ELF-1 (cell line): ENCODE results near the gene CAP2.

ENCODE experiments used
- DNase-seq: peaks from one replicate; pipeline ENCODE4 v3.0.0-alpha.2; 2016; ENCODE audit warnings: low read depth, low spot score

Gene CAP2

DNA sequence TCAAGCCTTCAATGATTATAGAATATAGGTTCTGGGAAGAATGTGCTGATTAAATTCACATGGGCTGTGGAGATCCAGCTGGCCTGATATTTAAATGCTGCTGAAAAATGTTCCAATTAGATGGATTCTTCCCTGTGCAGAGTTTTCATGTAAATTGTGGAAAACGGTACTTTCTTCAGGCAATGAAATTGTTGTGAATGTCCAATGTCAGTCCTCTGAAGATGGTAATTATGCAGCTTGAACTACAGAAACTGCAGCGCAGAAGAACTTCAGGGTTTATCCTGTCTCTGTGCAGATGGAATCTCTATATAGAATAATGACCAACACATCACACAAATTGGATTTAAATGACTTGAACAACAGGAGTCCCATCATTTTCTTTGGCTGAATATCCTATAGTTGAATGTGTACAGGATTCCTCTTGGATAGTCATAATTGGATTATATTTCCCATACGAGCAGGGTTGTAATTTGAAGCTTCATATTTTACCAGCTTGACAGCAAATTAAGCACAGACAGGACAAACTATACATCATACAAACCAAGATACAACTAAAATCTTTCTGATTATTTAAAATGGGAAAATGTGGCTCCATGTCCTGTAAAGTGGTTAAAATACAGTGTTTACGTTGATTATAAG lies 82.3 kb downstream of the CAP2 start:
- DNase-seq, result no peak

DNA sequence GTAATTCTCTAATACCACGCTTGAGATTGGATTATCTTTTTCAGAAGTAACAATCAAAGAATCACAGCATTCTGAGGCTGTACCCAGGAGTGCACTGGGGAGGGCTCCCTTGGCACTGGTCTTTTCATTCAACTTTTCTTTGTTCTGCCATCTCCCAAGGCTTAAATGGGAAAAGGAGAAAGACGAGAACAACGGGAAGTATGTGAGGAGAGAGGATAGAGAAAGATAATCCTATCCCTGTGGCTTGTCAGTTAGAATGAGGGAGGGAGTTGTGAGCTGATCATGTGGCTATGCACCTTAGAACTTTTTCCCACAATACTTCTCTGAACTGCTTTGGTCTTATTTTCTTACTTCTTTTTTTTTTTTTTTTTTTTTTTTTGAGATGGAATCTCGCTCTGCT lies 83.1 kb downstream of the CAP2 start:
- DNase-seq, result no peak

DNA sequence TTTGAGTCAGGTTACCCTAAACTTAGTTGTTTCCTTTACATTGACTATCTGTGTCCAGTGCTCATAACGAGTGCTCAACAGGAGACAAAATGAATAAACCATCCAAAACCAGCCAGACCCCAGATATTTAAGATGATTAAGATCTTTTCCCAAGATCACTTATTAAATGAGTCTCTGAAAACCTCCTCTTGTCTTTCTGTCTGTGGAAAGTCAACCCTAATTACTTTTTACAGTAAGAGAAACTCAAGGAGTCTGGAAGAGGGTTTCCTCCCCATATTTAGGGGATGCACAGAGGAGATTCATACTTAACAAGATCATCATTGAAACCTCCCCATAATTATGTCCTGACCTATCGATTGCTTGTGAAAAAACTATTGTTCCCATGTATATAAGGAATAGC lies 84.0 kb downstream of the CAP2 start:
- no peak for DNase-seq

DNA sequence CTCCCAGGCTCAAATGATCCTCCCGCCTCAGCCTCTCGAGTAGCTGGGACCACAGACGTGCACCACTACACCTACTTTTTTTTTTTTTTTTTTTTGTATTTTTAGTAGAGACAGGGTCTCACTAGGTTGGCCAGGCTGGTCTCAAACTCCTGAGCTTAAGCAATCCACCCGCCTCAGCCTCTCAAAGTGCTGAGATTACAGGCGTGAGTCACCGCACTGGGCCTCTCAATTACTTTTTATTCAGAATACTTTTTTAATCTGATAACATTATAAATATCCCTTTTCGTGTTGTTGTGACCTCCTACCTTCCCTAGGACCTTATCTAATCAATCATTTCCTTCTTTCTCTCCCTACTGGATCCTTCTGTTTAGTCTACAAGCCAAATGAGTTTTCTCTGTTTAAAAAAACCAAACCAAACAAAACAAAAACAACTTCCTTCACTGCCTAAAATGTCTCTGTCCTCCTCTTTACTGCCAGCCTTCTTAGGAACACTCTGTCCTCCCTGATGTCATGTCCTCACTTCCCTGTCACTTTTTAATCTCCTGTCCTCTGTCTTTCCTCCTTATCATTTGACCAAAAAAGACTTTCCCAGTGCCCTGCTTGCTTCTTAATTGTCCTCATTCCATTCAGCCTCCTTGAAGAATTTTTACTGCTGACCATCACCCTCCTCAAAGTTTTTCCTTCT lies 85.0 kb downstream of the CAP2 start:
- DNase-seq, result no peak

GRCh38 chr6:17478946-17479345 lies 85.6 kb downstream of the CAP2 start:
- no peak for DNase-seq

GRCh38 chr6:17480476-17480875 lies 87.1 kb downstream of the CAP2 start:
- no peak for DNase-seq

DNA sequence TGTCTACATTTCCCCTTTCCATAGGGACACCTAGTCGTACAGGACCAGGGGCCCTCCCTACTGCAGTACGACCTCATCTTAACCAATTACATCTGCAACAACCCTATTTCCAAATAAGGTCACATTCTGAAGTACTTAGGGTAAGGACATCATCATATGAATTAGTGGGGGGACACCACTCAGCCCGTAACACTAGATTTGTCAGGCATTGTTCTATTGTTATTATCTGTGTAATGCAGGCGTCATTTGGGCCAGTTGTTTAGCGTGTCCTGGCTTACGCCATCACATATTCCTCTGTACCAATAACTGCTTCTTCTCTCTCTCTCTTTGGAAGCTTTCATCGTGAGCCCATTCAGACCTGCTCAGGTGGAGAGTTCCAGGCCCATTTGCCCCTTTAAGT lies 89.3 kb downstream of the CAP2 start:
- no peak for DNase-seq

GRCh38 chr6:17483391-17484016 lies 90.1 kb downstream of the CAP2 start:
- DNase-seq, result peak; percentile 47

DNA sequence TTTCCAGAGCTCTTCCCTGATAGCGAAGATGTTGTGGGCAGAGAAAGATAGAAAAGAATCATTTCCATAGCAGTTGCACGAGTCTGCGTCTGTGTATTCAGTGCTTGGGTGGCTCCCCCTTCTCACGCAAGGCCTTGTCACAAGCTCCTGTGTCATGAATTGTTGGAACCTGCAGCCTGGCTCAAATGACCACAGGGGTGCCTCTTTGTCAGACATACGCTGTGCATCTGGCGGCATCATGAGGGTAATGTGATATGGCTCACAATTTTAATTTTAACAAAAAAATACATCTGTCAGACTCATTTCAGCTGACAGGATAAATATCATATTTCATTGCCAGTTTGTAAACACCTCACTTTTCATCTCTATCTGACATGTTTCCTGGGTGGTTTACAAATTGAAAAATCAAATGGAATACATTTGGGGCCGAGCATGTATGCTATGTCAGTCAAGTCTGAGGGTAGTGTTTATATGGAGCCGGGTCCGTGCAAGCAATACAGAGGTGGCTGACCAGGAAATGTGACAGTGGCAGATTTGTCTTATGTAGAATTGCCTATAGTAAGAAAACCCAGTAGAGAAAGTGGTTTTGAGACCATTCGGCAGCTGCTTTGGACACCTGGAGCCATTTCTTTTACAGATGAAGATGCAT lies 90.9 kb downstream of the CAP2 start:
- no peak for DNase-seq

- no peak for DNase-seq
Observed at GRCh38 chr6:17485181-17485580, 91.8 kb downstream of the CAP2 start.

- no peak for DNase-seq
Observed at GRCh38 chr6:17485946-17486345, 92.6 kb downstream of the CAP2 start.

- DNase-seq, result no peak
Observed at GRCh38 chr6:17486680-17487079, 93.3 kb downstream of the CAP2 start.

DNA sequence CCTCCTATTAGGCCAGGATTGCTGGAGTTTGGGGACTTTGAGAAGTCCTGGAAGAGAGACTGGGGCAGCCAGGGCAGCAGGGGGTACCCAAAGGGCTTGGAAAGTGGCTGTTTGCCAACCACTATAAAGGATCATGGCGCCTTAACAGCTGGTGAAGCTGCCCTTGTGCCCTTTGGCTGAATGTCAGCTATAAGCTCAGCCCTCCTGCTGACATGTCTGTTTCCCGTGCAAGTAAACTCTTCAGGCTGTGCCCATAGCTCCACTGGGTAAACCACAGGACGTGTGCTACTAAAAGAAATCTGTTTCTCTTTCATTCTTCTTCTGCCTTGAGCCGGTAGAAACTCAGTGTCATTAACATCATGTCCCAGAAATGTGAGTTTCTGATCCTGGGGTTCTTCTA lies 97.3 kb downstream of the CAP2 start:
- no peak for DNase-seq

- no peak for DNase-seq
Observed at GRCh38 chr6:17491416-17492142, 98.2 kb downstream of the CAP2 start.

DNA sequence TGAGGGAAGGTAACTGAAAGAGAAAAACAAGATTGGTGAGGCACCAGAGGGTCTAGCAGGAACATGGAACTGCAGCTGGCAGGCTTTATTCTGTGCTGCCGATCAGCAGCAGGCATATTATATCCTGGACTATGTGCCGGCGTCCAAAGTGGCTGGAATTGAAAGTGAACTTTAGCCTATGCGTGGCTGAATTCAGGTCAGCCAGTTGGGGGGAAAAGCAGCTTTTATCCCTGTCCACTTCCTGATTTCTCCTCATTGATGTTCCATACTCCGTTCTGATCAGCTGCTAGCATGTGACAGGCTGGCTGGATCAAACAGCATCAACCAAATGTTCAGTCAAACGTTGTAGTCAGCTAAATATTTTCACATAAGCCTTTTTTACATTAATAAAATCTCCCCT lies 99.0 kb downstream of the CAP2 start:
- no peak for DNase-seq

DNA sequence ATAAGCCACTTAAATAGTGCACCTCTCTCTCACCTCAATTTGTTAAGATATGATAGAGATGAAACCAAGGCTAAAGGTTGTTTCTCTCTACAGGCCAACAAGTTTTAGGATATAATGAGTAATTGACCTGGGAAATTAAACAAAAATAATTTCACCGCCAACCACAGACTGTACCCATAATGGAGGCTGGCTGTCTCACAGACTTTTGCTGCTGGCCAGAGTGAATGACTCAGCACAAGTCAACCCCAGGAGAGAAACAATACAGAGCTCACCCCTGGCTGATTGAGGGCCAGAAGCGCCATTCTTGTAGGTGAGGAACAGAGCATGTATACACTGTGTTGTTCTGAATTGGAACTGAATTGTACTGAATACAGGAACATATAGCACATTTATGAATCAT lies 99.9 kb downstream of the CAP2 start:
- DNase-seq, result peak; percentile 28

DNA sequence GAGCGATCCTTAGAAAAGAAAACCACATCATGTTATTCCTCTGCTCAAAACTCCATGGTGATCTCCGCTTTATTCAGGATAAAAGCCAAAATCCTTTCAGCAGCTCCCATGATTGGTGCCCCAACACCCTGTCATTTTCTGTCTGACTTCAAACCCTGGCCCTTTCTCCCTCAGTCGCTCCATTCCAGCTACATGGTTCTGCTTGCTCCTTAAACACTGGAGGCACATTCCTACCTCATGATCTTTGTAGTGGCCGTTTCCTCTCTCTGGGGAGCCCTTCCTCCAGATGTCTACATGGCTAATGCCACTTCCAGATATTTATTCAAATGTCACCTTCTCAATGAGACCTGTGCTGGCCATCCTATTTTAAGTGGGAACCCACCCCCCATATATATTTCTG lies 100.8 kb downstream of the CAP2 start:
- no peak for DNase-seq

DNA sequence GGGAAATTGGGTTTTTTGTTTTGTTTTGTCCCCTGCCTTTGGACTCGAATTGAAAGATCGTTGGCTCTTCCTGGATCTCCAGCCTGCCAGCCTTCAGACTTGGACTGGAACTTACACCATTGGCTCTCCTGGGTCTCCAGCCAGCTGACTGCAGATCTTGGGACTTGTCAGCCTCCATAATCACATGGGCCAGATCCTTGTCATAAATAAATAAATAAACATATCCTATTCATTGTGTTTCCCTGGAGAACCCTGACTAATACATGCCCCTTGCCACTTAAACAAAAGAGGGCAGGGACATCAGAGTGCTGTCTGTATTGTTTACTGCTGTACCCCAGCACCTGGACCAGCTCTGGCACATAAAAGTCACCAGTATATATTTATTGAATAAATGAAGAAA lies 101.5 kb downstream of the CAP2 start:
- DNase-seq, result no peak

DNA sequence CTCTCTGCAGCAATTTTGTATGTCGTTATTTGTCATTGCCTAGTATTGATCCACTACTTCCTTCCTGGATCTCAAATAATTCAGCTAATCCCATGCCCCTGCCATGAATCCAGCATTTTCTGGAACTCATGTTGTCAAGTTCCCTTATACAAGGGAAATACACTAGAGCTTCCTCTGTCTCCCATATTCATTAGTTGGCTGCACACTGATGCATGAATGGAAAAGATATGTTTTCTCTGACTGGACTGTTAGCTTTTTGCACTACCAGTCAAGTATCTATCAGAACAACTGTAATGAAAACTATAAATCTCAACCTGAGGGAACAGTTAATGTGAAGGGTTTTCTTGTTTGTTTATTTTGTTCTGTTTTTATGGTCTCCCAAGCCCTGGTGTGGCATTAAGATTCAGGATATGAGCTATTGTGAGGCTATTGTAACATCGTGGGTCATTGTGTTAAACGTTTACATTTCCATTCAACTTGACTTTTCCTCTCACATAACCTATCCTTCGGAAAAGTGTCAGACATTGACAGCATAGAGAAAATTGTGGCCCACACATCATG lies 104.2 kb downstream of the CAP2 start:
- no peak for DNase-seq

DNA sequence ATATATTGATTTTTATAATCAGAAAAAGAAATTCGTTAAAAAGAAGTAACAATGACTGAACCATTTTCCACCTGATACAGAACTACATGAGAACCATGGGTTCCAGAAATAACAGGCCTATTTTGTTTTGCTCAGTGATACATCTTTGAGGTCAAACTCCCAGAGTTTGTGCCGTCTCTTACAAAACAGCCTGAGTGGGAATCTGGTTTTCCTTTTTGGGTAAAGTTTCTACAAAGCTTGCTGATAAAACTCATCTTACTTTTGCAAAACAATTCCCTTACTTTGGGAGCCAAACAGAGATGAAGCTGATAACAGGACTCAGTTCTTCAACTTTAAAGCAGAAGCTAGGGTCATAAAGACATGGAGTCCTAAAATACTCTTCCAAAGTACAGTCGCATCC lies 108.0 kb downstream of the CAP2 start:
- no peak for DNase-seq

DNA sequence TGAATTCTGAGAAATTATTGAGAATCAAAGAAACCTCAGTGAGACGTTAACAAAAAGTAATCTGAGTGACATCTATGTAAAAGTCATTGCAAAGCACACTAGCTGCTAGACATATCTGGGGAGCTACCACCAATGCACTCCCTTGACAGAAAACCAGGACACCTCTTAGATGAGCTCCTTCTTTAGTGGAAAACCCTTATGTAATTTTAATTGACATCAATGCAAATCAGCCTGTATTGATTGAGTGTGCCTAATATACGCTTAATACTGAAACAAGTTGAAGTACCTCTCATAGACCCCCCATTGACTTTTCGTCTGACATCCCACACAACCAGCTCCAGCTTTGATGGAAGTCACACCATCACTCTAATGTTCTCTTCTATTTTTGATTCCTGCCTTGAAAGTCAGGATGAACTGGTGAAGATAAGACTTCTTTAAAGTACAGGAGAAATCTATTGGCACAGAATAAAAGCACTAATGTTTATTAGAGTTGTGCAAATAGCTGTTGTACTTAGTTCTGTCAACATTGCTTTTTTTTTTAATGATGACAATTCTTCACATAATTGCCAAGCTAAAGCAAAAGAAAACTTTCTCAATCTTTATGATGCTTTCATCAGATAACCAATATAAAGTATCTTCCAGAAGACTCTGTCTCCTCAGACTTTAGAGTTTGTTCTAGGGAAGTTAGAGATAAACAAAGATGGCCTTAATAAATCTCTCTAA lies 108.7 kb downstream of the CAP2 start:
- DNase-seq, result no peak
